ENCODE results near the gene IPO5. TPM values are rescaled to one million over a fixed set of nuclear protein-coding genes. Genes with fewer than 3 reads are reported as not detected.

Gene IPO5
- total RNA-seq, 2 experiments from 2014 or later: 81.8 to 116 TPM

DNA sequence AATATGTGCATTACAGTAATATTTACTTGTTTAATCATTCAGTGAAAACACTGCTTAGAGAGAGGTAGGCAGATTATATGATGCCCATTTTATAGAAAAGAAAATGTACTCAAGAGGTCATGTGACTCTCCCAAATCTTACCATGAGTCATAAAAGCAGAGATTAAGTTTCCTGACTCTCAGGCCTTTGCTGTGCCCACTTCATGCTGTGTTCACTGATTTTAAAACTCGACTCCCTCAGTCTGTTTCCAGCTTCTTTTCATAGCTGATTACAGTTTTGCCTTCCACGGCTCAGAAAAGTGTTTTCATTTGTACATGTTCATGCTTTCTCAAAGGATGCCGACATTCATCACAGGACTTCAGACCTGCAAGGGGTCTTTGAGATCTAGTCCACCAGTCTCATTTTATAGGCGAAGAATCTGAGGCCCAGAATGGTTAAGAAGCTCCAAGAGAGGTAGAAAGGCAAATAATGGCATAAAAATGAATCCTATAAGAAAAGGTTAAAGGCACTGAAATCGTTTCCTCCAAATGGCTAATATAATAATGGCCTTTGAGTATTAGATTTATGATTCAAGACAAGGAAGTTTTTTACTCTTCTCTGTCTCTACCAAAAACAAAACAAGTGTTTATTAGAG lies 9.0 kb upstream of the IPO5 start:
- Histone ChIP-seq H3K9me3 (ENCODE audit: low read length) (no peaks in the 10 kb centered on the region), H3K79me2 (ENCODE audit: insufficient read depth, low read depth, low read length) (no peaks in the 10 kb centered on the region), H3K27ac (ENCODE audit: low read depth, low read length, poor library complexity, severe bottlenecking) (no peak overlapping the region), H4K20me1 (ENCODE audit: insufficient read depth, low read length) (no peaks in the 10 kb centered on the region), H3K4me3 (ENCODE audit: low read depth, low read length, poor library complexity, severe bottlenecking) (no peak overlapping the region), H2AFZ (ENCODE audit: low read length) (no peak overlapping the region), H3K36me3 (ENCODE audit: insufficient read depth, low read length) (no peaks in the 10 kb centered on the region), H3K4me1 (ENCODE audit: insufficient read depth, low read length, poor library complexity, severe bottlenecking) (peaks cover 9% of the 10 kb centered on the region), H3K9me2 (ENCODE audit: insufficient read depth, low read length) (no peaks in the 10 kb centered on the region), H3K4me2 (ENCODE audit: low read length) (no peak overlapping the region)
- ChIA-PET POLR2A (interaction anchor here (1.8 kb wide), 1 partner anchor 9 kb away, joined by 5 read pairs; the partner anchor contains the start of gene IPO5), CTCF (ENCODE audit: unreplicated experiment) (no interaction called here)
- no TSS peak for BruUV-seq (replicated peaks)
- DNase-seq (ENCODE audit: low spot score): no peak
- TF ChIP-seq EZH2phosphoT487 (IDR thresholded peaks at IDR 0.05; ENCODE audit: borderline replicate concordance, low read depth, low read length): no peak
- TF ChIP-seq CTCF (conservative IDR thresholded peaks at IDR 0.05; ENCODE audit: low read length): no peak
- intact Hi-C loops (cut with micrococcal nuclease; ENCODE audit: unreplicated experiment): no loop called here

GRCh38 chr13:97945342-97945741 lies 8.1 kb upstream of the IPO5 start:
- CTCF ChIA-PET (ENCODE audit: unreplicated experiment): no interaction called here
- Histone ChIP-seq H3K79me2 (ENCODE audit: insufficient read depth, low read depth, low read length) (no peaks in the 10 kb centered on the region), H4K20me1 (ENCODE audit: insufficient read depth, low read length) (no peaks in the 10 kb centered on the region)

GRCh38 chr13:97945792-97946419 lies 7.6 kb upstream of the IPO5 start:
- H3K4me2 ChIP-seq (ENCODE audit: low read length): 0 out of 2 replicates have a peak overlapping the region, but pooled peaks have one; percentile 5
- CTCF ChIA-PET (ENCODE audit: unreplicated experiment): no interaction called here

More at GRCh38 chr13:97945342-97945741, 8.1 kb upstream of the IPO5 start:
- H3K4me2 ChIP-seq (ENCODE audit: low read length): no peak overlapping the region
- TF ChIP-seq EZH2phosphoT487 (IDR thresholded peaks at IDR 0.05; ENCODE audit: borderline replicate concordance, low read depth, low read length): no peak
- intact Hi-C loops (cut with micrococcal nuclease; ENCODE audit: unreplicated experiment): no loop called here
- no peaks in the 10 kb centered on the region for H3K36me3 ChIP-seq (ENCODE audit: insufficient read depth, low read length)
- POLR2A ChIA-PET: interaction anchor here (1.4 kb wide), 1 partner anchor 11 kb away, joined by 3 read pairs; no protein-coding TSS in a partner anchor
- no peaks in the 10 kb centered on the region for H3K9me2 ChIP-seq (ENCODE audit: insufficient read depth, low read length)
- no peak overlapping the region for H3K4me3 ChIP-seq (ENCODE audit: low read depth, low read length, poor library complexity, severe bottlenecking)
- no peak overlapping the region for H3K27ac ChIP-seq (ENCODE audit: low read depth, low read length, poor library complexity, severe bottlenecking)
- H3K4me1 ChIP-seq (ENCODE audit: insufficient read depth, low read length, poor library complexity, severe bottlenecking): peaks cover 9% of the 10 kb centered on the region
- no peaks in the 10 kb centered on the region for H3K9me3 ChIP-seq (ENCODE audit: low read length)
- H2AFZ ChIP-seq (ENCODE audit: low read length): no peak overlapping the region
- BruUV-seq (replicated peaks): no TSS peak
- no peak for DNase-seq (ENCODE audit: low spot score)

More at GRCh38 chr13:97945792-97946419, 7.6 kb upstream of the IPO5 start:
- Histone ChIP-seq H3K27ac (ENCODE audit: low read depth, low read length, poor library complexity, severe bottlenecking) (no peak overlapping the region), H3K36me3 (ENCODE audit: insufficient read depth, low read length) (no peaks in the 10 kb centered on the region), H3K4me1 (ENCODE audit: insufficient read depth, low read length, poor library complexity, severe bottlenecking) (peaks cover 9% of the 10 kb centered on the region), H3K4me3 (ENCODE audit: low read depth, low read length, poor library complexity, severe bottlenecking) (no peak overlapping the region), H3K9me3 (ENCODE audit: low read length) (no peaks in the 10 kb centered on the region), H4K20me1 (ENCODE audit: insufficient read depth, low read length) (no peaks in the 10 kb centered on the region), H2AFZ (ENCODE audit: low read length) (no peak overlapping the region), H3K9me2 (ENCODE audit: insufficient read depth, low read length) (no peaks in the 10 kb centered on the region), H3K79me2 (ENCODE audit: insufficient read depth, low read depth, low read length) (no peaks in the 10 kb centered on the region)
- no peak for TF ChIP-seq EZH2phosphoT487 (IDR thresholded peaks at IDR 0.05; ENCODE audit: borderline replicate concordance, low read depth, low read length)
- TF ChIP-seq CTCF (conservative IDR thresholded peaks at IDR 0.05; ENCODE audit: low read length): no peak
- intact Hi-C loops (cut with micrococcal nuclease; ENCODE audit: unreplicated experiment): no loop called here
- DNase-seq (ENCODE audit: low spot score): no peak
- POLR2A ChIA-PET: interaction anchor here (1.4 kb wide), 1 partner anchor 10 kb away, joined by 3 read pairs; no protein-coding TSS in a partner anchor
- no TSS peak for BruUV-seq (replicated peaks)
